Measurements from ENCODE around the gene FOXK1.

The FOXK1 gene

GRCh38 chr7:4768597-4769569, 86.8 kb downstream of the FOXK1 start:
- no peak overlapping the region for H3K4me3 ChIP-seq (ENCODE audit: control insufficient read depth, low read depth, low read length)
- DNase-seq (ENCODE audit: low read depth), result no peak
- TF ChIP-seq CTCF (IDR thresholded peaks at IDR 0.05; ENCODE audit: control insufficient read depth, insufficient read depth, low read depth, low read length, missing control alignments), result no peak

DNA sequence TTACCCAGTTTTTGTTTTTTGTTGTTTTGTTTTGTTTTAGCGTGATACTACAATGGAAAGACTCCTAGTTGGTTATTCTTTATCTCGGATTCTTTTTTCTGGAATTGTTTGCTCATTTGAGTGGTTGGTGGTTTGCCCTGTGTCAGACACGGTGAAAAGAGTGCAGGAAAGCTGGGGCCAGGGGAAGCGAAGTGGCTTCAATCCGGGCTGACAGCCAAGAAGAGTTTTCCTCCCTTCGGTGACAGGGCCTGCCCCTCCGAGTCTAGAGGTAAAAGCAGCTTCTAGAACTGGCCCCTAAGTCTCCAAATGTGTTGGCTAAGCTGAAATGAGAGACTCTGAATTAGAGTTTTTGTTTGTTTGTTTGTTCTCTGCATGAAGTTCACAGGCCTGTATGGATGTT, 87.7 kb downstream of the FOXK1 start:
- H3K4me3 ChIP-seq (ENCODE audit: control insufficient read depth, low read depth, low read length), result no peak overlapping the region
- DNase-seq (ENCODE audit: low read depth), result no peak
- TF ChIP-seq CTCF (IDR thresholded peaks at IDR 0.05; ENCODE audit: control insufficient read depth, insufficient read depth, low read depth, low read length, missing control alignments), result no peak

- H3K4me3 ChIP-seq (ENCODE audit: control insufficient read depth, low read depth, low read length), result no peak overlapping the region
- no peak for TF ChIP-seq CTCF (IDR thresholded peaks at IDR 0.05; ENCODE audit: control insufficient read depth, insufficient read depth, low read depth, low read length, missing control alignments)
- no peak for DNase-seq (ENCODE audit: low read depth)
These were observed 88.8 kb downstream of the FOXK1 start for GRCh38 chr7:4770886-4771285.

DNA sequence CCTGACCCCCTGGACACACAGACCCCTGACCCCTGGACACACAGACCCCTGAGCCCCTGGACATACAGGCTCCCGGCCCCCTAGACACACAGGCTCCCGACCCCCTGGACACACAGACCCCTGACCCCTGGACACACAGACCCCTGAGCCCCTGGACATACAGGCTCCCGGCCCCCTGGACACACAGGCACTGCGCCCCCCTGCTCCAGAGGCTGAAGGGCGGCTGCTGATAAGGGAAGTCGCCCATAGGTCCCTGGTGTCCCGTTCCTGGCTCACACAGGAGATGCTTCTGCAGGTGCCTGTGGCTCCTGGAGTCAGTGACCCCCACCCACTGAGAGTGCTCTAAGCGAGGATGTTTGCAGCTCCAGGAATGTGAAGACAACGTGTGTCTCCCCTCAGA, 89.6 kb downstream of the FOXK1 start:
- no peak for TF ChIP-seq CTCF (IDR thresholded peaks at IDR 0.05; ENCODE audit: control insufficient read depth, insufficient read depth, low read depth, low read length, missing control alignments)
- H3K4me3 ChIP-seq (ENCODE audit: control insufficient read depth, low read depth, low read length), result no peak overlapping the region
- no peak for DNase-seq (ENCODE audit: low read depth)

- DNase-seq (ENCODE audit: low read depth), result no peak
- no peak for TF ChIP-seq CTCF (IDR thresholded peaks at IDR 0.05; ENCODE audit: control insufficient read depth, insufficient read depth, low read depth, low read length, missing control alignments)
- no peak overlapping the region for H3K4me3 ChIP-seq (ENCODE audit: control insufficient read depth, low read depth, low read length)
These were observed 90.2 kb downstream of the FOXK1 start for GRCh38 chr7:4772306-4772705.

- TF ChIP-seq CTCF (IDR thresholded peaks at IDR 0.05; ENCODE audit: control insufficient read depth, insufficient read depth, low read depth, low read length, missing control alignments), result no peak
- H3K4me3 ChIP-seq (ENCODE audit: control insufficient read depth, low read depth, low read length), result no peak overlapping the region
- DNase-seq (ENCODE audit: low read depth), result no peak
These were observed 91.9 kb downstream of the FOXK1 start for GRCh38 chr7:4774007-4774406.
